H1 (cell line): ENCODE measurements around the gene DENND1A. TPM values are rescaled to one million over a fixed set of nuclear protein-coding genes. Genes with fewer than 3 reads are reported as not detected.

ENCODE experiments used
- CTCF ChIA-PET: fragments of 300-600 bp; sonication (Branson Sonifier 250); formaldehyde crosslinking; loops from one replicate; lab custom pipeline; 2021; ENCODE audit not compliant: partially characterized antibody; lab: Charles Lee
- POLR2A ChIA-PET: fragments of 300-600 bp; sonication (Branson Sonifier 250); formaldehyde crosslinking; loops from one replicate; lab custom pipeline; 2021; ENCODE audit warnings: inconsistent platforms; ENCODE audit not compliant: partially characterized antibody; lab: Charles Lee
- DNase-seq, 2 experiments: peaks; one replicate each; pipeline versions ENCODE4 v3.0.0 to v3.0.0-alpha.2; 2010 to 2022; ENCODE audit warnings: low spot score in 2 of 2, low read depth in 1 of 2, mixed read lengths in 1 of 2
- FAIRE-seq: peaks from 2 replicates; lab custom pipeline; 2011; peaks lifted over from hg19 to GRCh38; lab: Jason Lieb, UNC
- H2AFZ ChIP-seq: 2 replicates; pipeline ENCODE4 v1.8.1; 2012; ENCODE audit warnings: low read length, inconsistent platforms
- H2AK5ac ChIP-seq: 2 replicates; pipeline ENCODE4 v1.6.1; 2013; ENCODE audit warnings: low read depth, low read length
- H2BK120ac ChIP-seq: replicated peaks from 2 replicates; pipeline ENCODE3; 2013; ENCODE audit warnings: low read depth, low read length, inconsistent platforms
- H2BK12ac ChIP-seq: 2 replicates; pipeline ENCODE4 v1.6.1; 2013; ENCODE audit warnings: low read depth, low read length
- H2BK15ac ChIP-seq: 2 replicates; pipeline ENCODE4 v1.6.1; 2013; ENCODE audit warnings: low read length
- H2BK20ac ChIP-seq: 2 replicates; pipeline ENCODE4 v1.6.1; 2013; ENCODE audit warnings: low read length
- H2BK5ac ChIP-seq: 2 replicates; pipeline ENCODE4 v1.6.1; 2013; ENCODE audit warnings: low read depth, low read length
- H3K14ac ChIP-seq: 2 replicates; pipeline ENCODE4 v1.6.1; 2013; ENCODE audit warnings: inconsistent platforms; ENCODE audit not compliant: insufficient read length
- H3K18ac ChIP-seq: 2 replicates; pipeline ENCODE4 v1.6.1; 2013; ENCODE audit warnings: low read length; ENCODE audit errors: extremely low read depth
- H3K23ac ChIP-seq: 2 replicates; pipeline ENCODE4 v1.6.1; 2013; ENCODE audit warnings: inconsistent platforms; ENCODE audit not compliant: insufficient read length
- H3K23me2 ChIP-seq: 2 replicates; pipeline ENCODE4 v1.6.1; 2013; ENCODE audit warnings: low read depth, low read length
- H3K27ac ChIP-seq: 2 replicates; pipeline ENCODE4 v1.6.1; 2011; ENCODE audit warnings: low read depth, low read length, inconsistent platforms
- H3K27me3 ChIP-seq, 4 experiments: replicated peaks in 1 of 4; 1 replicate in 1 of 4; 2 replicates in 3 of 4; pipeline versions ENCODE4 v1.6.1 to v1.8.1; 2011 to 2013; ENCODE audit warnings: low read length in 3 of 4, mild to moderate bottlenecking in 3 of 4, inconsistent platforms in 2 of 4, mixed read lengths in 2 of 4, moderate library complexity in 1 of 4; ENCODE audit not compliant: control insufficient read depth in 3 of 4, insufficient read depth in 3 of 4; ENCODE audit errors: extremely low read depth in 1 of 4
- H3K36me3 ChIP-seq, 4 experiments: 2 replicates each; pipeline versions ENCODE4 v1.6.1 to v1.8.1; 2011 to 2013; ENCODE audit warnings: mild to moderate bottlenecking in 4 of 4, low read length in 3 of 4, moderate library complexity in 2 of 4, control low read depth in 1 of 4, inconsistent platforms in 1 of 4; ENCODE audit not compliant: insufficient read depth in 4 of 4, control insufficient read depth in 2 of 4
- H3K4ac ChIP-seq: replicated peaks from 2 replicates; pipeline ENCODE3; 2013; ENCODE audit warnings: low read length, low read depth, mixed read lengths, inconsistent platforms; ENCODE audit not compliant: insufficient read length
- H3K4me1 ChIP-seq, 4 experiments: replicated peaks in 1 of 4; 1 replicate in 1 of 4; 2 replicates in 3 of 4; pipeline versions ENCODE4 v1.6.1 to v1.8.1; 2011 to 2013; ENCODE audit warnings: low read length in 3 of 4, inconsistent platforms in 2 of 4, mixed read lengths in 1 of 4; ENCODE audit not compliant: insufficient read depth in 4 of 4, control insufficient read depth in 3 of 4
- H3K4me2 ChIP-seq, 2 experiments: 2 replicates each; pipeline versions ENCODE4 v1.6.1 to v1.8.1; 2011 to 2013; ENCODE audit warnings: low read depth in 2 of 2, low read length in 2 of 2, control low read depth in 1 of 2, inconsistent platforms in 1 of 2, mild to moderate bottlenecking in 1 of 2; ENCODE audit not compliant: insufficient read depth in 1 of 2
- H3K4me3 ChIP-seq, 4 experiments: fragments of 200-600, 300-600 bp in 1 of 4; sonication (generic), shearing (Covaris generic), sonication (Bioruptor Twin) in 1 of 4; 2 replicates each; pipeline versions ENCODE4 v1.5.1 to v1.8.1; 2011 to 2016; ENCODE audit warnings: low read length in 4 of 4, low read depth in 3 of 4, control low read depth in 2 of 4, inconsistent platforms in 2 of 4, mild to moderate bottlenecking in 2 of 4, mixed read lengths in 1 of 4, moderate library complexity in 1 of 4; ENCODE audit not compliant: insufficient read depth in 2 of 4; ENCODE audit errors: extremely low read depth in 1 of 4
- H3K56ac ChIP-seq: replicated peaks from 2 replicates; pipeline ENCODE3; 2013; ENCODE audit warnings: low read depth, mild to moderate bottlenecking, mixed read lengths, low read length, inconsistent platforms; ENCODE audit not compliant: insufficient read length
- H3K79me1 ChIP-seq: 2 replicates; pipeline ENCODE4 v1.6.1; 2013; ENCODE audit warnings: low read depth, low read length, control low read depth
- H3K79me2 ChIP-seq, 2 experiments: 2 replicates each; pipeline versions ENCODE4 v1.6.1 to v1.8.1; 2012 to 2013; ENCODE audit warnings: low read length in 2 of 2, mild to moderate bottlenecking in 2 of 2, inconsistent platforms in 1 of 2; ENCODE audit not compliant: insufficient read depth in 2 of 2, control insufficient read depth in 1 of 2
- H3K9ac ChIP-seq, 4 experiments: replicated peaks in 1 of 4; 1 replicate in 1 of 4; 2 replicates in 3 of 4; pipeline versions ENCODE4 v1.6.1 to v1.8.1; 2011 to 2013; ENCODE audit warnings: low read depth in 3 of 4, low read length in 3 of 4, control low read depth in 2 of 4, mild to moderate bottlenecking in 2 of 4, moderate library complexity in 2 of 4, inconsistent platforms in 1 of 4; ENCODE audit errors: extremely low read depth in 1 of 4
- H3K9me3 ChIP-seq, 2 experiments: 2 replicates each; pipeline versions ENCODE4 v1.6.1 to v1.8.1; 2012 to 2013; ENCODE audit warnings: mild to moderate bottlenecking in 2 of 2, moderate library complexity in 2 of 2, control low read depth in 1 of 2, inconsistent platforms in 1 of 2, low read depth in 1 of 2, low read length in 1 of 2, mixed read lengths in 1 of 2; ENCODE audit not compliant: insufficient read depth in 2 of 2
- H4K20me1 ChIP-seq, 2 experiments: replicated peaks in 1 of 2; 2 replicates each; pipeline versions ENCODE3 to v1.8.1; 2011 to 2013; ENCODE audit warnings: inconsistent platforms in 2 of 2, low read length in 2 of 2, mild to moderate bottlenecking in 1 of 2; ENCODE audit not compliant: insufficient read depth in 2 of 2, control insufficient read depth in 1 of 2
- H4K5ac ChIP-seq: 2 replicates; pipeline ENCODE4 v1.6.1; 2013; ENCODE audit warnings: low read length, low read depth, mixed read lengths, inconsistent platforms; ENCODE audit not compliant: insufficient read length
- H4K8ac ChIP-seq: 2 replicates; pipeline ENCODE4 v1.8.0; 2013; ENCODE audit warnings: mild to moderate bottlenecking, moderate library complexity, low read length, inconsistent platforms; ENCODE audit not compliant: insufficient read depth; ENCODE audit errors: extremely low read depth
- H4K91ac ChIP-seq: replicated peaks from 2 replicates; pipeline ENCODE3; 2013; ENCODE audit warnings: low read length, mixed read lengths, inconsistent platforms; ENCODE audit not compliant: insufficient read length
- ATF2 ChIP-seq: IDR thresholded peaks from 2 replicates; pipeline ENCODE4 v1.6.1; 2012; ENCODE audit warnings: low read length, inconsistent platforms
- CBX8 ChIP-seq: fragments of 300-800, 300-1000 bp; sonication (generic); IDR thresholded peaks from 2 replicates; pipeline ENCODE4 v1.7.1; 2016; ENCODE audit warnings: low read depth, low read length, borderline replicate concordance
- CEBPB ChIP-seq: IDR thresholded peaks from 2 replicates; pipeline ENCODE4 v1.6.1; 2012; ENCODE audit warnings: low read depth, low read length
- CHD2 ChIP-seq: IDR thresholded peaks from 2 replicates; pipeline ENCODE4 v1.6.1; 2012; ENCODE audit warnings: low read length, improper control_type of control experiment
- HDAC6 ChIP-seq: IDR thresholded peaks from one replicate; pipeline ENCODE4 v1.7.1; 2012; ENCODE audit warnings: low read depth, mild to moderate bottlenecking, inconsistent platforms, low read length, moderate library complexity
- JUN ChIP-seq: IDR thresholded peaks from 2 replicates; pipeline ENCODE4 v1.6.1; 2011; ENCODE audit warnings: low read depth, mild to moderate bottlenecking, improper control_type of control experiment, low read length
- POLR2A ChIP-seq, 2 experiments: IDR thresholded peaks; 1 replicate in 1 of 2; 2 replicates in 1 of 2; pipeline ENCODE4 v1.6.1; 2011; ENCODE audit warnings: low read depth in 2 of 2, low read length in 2 of 2, mild to moderate bottlenecking in 2 of 2; ENCODE audit errors: control extremely low read depth in 1 of 2
- RBBP5 ChIP-seq: IDR thresholded peaks from 2 replicates; pipeline ENCODE4 v1.7.1; 2012; ENCODE audit warnings: low read depth, mild to moderate bottlenecking, inconsistent platforms, low read length, moderate library complexity, borderline replicate concordance
- RFX5 ChIP-seq: IDR thresholded peaks from 2 replicates; pipeline ENCODE4 v1.6.1; 2011; ENCODE audit warnings: low read depth, low read length, improper control_type of control experiment, borderline replicate concordance
- TEAD4 ChIP-seq: IDR thresholded peaks from 2 replicates; pipeline ENCODE4 v1.6.1; 2012; ENCODE audit warnings: low read depth, low read length, inconsistent platforms, mixed read lengths
- USF2 ChIP-seq: IDR thresholded peaks from 2 replicates; pipeline ENCODE4 v1.6.1; 2011; ENCODE audit warnings: low read length, improper control_type of control experiment
- WGBS, 2 experiments: shearing (Covaris generic) in 1 of 2; methylation state at CpG; one replicate each; pipeline versions ENCODE4 v1.1.6 to v1.1.7; 2013 to 2015; ENCODE audit warnings: low lambda C conversion rate in 2 of 2, mixed read lengths in 2 of 2, inconsistent platforms in 1 of 2, low coverage in 1 of 2, missing lambda C conversion rate in 1 of 2; ENCODE audit not compliant: insufficient replicate concordance in 2 of 2, insufficient coverage in 1 of 2, insufficient read length in 1 of 2; ENCODE audit errors: extremely low coverage in 1 of 2, missing lambda C conversion rate in 1 of 2; 5-methylcytosine and 5-hydroxymethylcytosine counted together
- polyA plus RNA-seq, 7 experiments: library from polyadenylated mRNA; depleted of rRNA in 3 of 7; stranded (reverse) in 5 of 7; unstranded in 2 of 7; fragments of >200 nt in 5 of 7; fragments of 200-250 nt in 2 of 7; gene quantifications; 1 replicate in 5 of 7; 2 replicates in 1 of 7; 4 replicates in 1 of 7; pipeline versions ENCODE4 v1.2.1 to v1.2.3, GENCODE V29; 2011 to 2013; ENCODE audit warnings: missing spikeins in 2 of 7, mixed read lengths in 2 of 7
- total RNA-seq: library from RNA; stranded (reverse); fragmentation: NEBNext Ultra II Directional; extraction: Animal tissue kit (Norgen Biotek cat#: 25700); gene quantifications from 2 replicates; pipeline ENCODE4 v1.2.1, GENCODE V29; 2021

Gene DENND1A
- total and polyA plus RNA-seq, 2 of the 8 experiments (the other 6 are each of a cell fraction or from before 2014, with no cell fraction given) = 24.1 to 26.4 TPM

GRCh38 chr9:123383512-123384170, 546.3 kb downstream of the DENND1A start:
- WGBS, 2 experiments = 91% methylated on average over 27 of the region's 27 CpGs; no CpG with 5 or more reads in 1 of the 2 experiments
- no peak overlapping the region for H3K27ac ChIP-seq
- no peak overlapping the region for H2BK5ac ChIP-seq
- H3K23ac ChIP-seq = no peak overlapping the region
- H4K5ac ChIP-seq = no peak overlapping the region
- no peak overlapping the region for H4K8ac ChIP-seq
- no peaks in the 10 kb centered on the region for H3K23me2 ChIP-seq
- peaks cover 0 to 2% of the 10 kb centered on the region in 2 experiments for H4K20me1 ChIP-seq
- no peak overlapping the region for H4K91ac ChIP-seq
- no peak overlapping the region for H3K4ac ChIP-seq
- H2AK5ac ChIP-seq = no peak overlapping the region; the same call in 1 of the 2 replicates
- no peak overlapping the region for H3K4me3 ChIP-seq
- no peaks in the 10 kb centered on the region; a peak in 2 of 8 replicates for H3K36me3 ChIP-seq
- no peak for DNase-seq
- no peaks in the 10 kb centered on the region; a peak in 1 of 7 replicates for H3K27me3 ChIP-seq
- H3K79me1 ChIP-seq = no peaks in the 10 kb centered on the region
- H2BK15ac ChIP-seq = no peak overlapping the region
- POLR2A ChIA-PET = interaction anchor here (0.8 to 1.4 kb wide), 2 partner anchors 24 to 26 kb away, joined by 3 to 4 read pairs; no protein-coding TSS in a partner anchor
- no peaks in the 10 kb centered on the region for H3K79me2 ChIP-seq
- no peak overlapping the region for H3K9ac ChIP-seq
- no peak overlapping the region for H2BK12ac ChIP-seq
- no peak overlapping the region for H3K4me2 ChIP-seq
- H3K14ac ChIP-seq = no peak overlapping the region
- CTCF ChIA-PET = interaction anchor here (0.5 to 29.0 kb wide), 7 partner anchors 8 to 658 kb away, joined by 3 to 668 read pairs (median 3); partner anchors contain the start of gene CRB2
- no peaks in the 10 kb centered on the region for H3K9me3 ChIP-seq
- no peak overlapping the region for H3K18ac ChIP-seq
- no peak overlapping the region for H2BK20ac ChIP-seq
- H2BK120ac ChIP-seq = no peak overlapping the region
- H2AFZ ChIP-seq = no peak overlapping the region
- no peaks in the 10 kb centered on the region; a peak in 1 of 7 replicates for H3K4me1 ChIP-seq
- H3K56ac ChIP-seq = no peak overlapping the region
- no peak for FAIRE-seq
- TF ChIP-seq HDAC6 (no peak), TEAD4 (no peak), POLR2A (IDR thresholded peaks at IDR 0.05; ENCODE audit: control extremely low read depth in 1 of 2, low read depth in 2 of 2, low read length in 2 of 2) (no peak), RFX5 (no peak), RBBP5 (no peak), CBX8 (no peak), USF2 (no peak), CEBPB (no peak), CHD2 (no peak), JUN (no peak), ATF2 (no peak)
